SU-DHL-6 (cell line): Measurements from ENCODE around the gene POLD3.
"Not testable (repeated sequence)": the region's sequence is repeated elsewhere in the genome, so short reads cannot be mapped to it uniquely, and the experiment has no call there.

Experiments
- H2AFZ ChIP-seq: fragments of 200-600 bp; sonication (generic); 2 replicates; pipeline ENCODE4 v1.6.1; 2014; ENCODE audit warnings: low read depth, mild to moderate bottlenecking, moderate library complexity, mixed read lengths, antibody characterized with exemption, low read length; ENCODE audit not compliant: severe bottlenecking
- H3F3A ChIP-seq: fragments of 200-600 bp; shearing (Covaris generic); 2 replicates; pipeline ENCODE4 v1.6.0; 2016; ENCODE audit warnings: antibody characterized with exemption, mild to moderate bottlenecking; ENCODE audit not compliant: insufficient read depth
- H3K27ac ChIP-seq: fragments of 200-600 bp; sonication (generic); 2 replicates; pipeline ENCODE4 v1.5.1; 2016; ENCODE audit warnings: low read depth, mild to moderate bottlenecking, low read length, moderate library complexity, mixed read lengths
- H3K27me3 ChIP-seq: fragments of 200-600 bp; sonication (generic), shearing (Covaris generic); 2 replicates; pipeline ENCODE4 v1.6.0; 2014; ENCODE audit warnings: mild to moderate bottlenecking, low read length
- H3K36me3 ChIP-seq: fragments of 200-600 bp; sonication (generic); 2 replicates; pipeline ENCODE4 v1.6.1; 2014; ENCODE audit warnings: mild to moderate bottlenecking, low read length, mixed read lengths
- H3K4me2 ChIP-seq: fragments of 300-600, 200-600 bp; shearing (Covaris generic), sonication (generic); 2 replicates; pipeline ENCODE4 v1.6.0; 2014; ENCODE audit warnings: low read length, low read depth, mild to moderate bottlenecking; ENCODE audit not compliant: poor library complexity, severe bottlenecking
- H3K4me3 ChIP-seq: fragments of 200-600 bp; sonication (generic); 2 replicates; pipeline ENCODE4 v1.5.1; 2014; ENCODE audit warnings: antibody characterized with exemption, low read length, mild to moderate bottlenecking, mixed read lengths; ENCODE audit not compliant: insufficient read depth, poor library complexity, severe bottlenecking
- H3K79me2 ChIP-seq: fragments of 200-600 bp; sonication (generic); 2 replicates; pipeline ENCODE4 v1.6.1; 2014; ENCODE audit warnings: mild to moderate bottlenecking, low read length, moderate library complexity; ENCODE audit not compliant: insufficient read depth
- H3K9ac ChIP-seq: fragments of 200-600 bp; sonication (generic); 2 replicates; pipeline ENCODE4 v1.7.0; 2014; ENCODE audit warnings: mild to moderate bottlenecking, low read length
- H3K9me2 ChIP-seq: fragments of 200-600 bp; sonication (generic); replicated peaks from 2 replicates; pipeline ENCODE4 v1.6.1; 2014; ENCODE audit warnings: low read length; ENCODE audit not compliant: insufficient read depth
- H3K9me3 ChIP-seq: fragments of 200-600 bp; sonication (generic); 2 replicates; pipeline ENCODE4 v1.6.1; 2014; ENCODE audit warnings: low read length, mixed read lengths; ENCODE audit not compliant: insufficient read depth
- H4K20me1 ChIP-seq: fragments of 200-600 bp; sonication (generic); 2 replicates; pipeline ENCODE4 v1.6.1; 2014; ENCODE audit warnings: low read depth, mild to moderate bottlenecking, antibody characterized with exemption, low read length, moderate library complexity, mixed read lengths
- EZH2phosphoT487 ChIP-seq: fragments of 200-600 bp; sonication (generic), shearing (Covaris generic); conservative IDR thresholded peaks from 2 replicates; pipeline ENCODE4 v1.6.1; 2018; ENCODE audit warnings: mild to moderate bottlenecking, antibody characterized with exemption, low read length, moderate library complexity, mixed read lengths
- TF ChIP-seq, protein P1 (sequence below): fragments of 200-600 bp; sonication (generic); IDR thresholded peaks from one replicate; pipeline ENCODE4 v1.5.1; 2017; ENCODE audit warnings: antibody characterized with exemption, mild to moderate bottlenecking, low read length, moderate library complexity; ENCODE audit not compliant: insufficient read depth, poor library complexity, severe bottlenecking

The POLD3 gene

DNA sequence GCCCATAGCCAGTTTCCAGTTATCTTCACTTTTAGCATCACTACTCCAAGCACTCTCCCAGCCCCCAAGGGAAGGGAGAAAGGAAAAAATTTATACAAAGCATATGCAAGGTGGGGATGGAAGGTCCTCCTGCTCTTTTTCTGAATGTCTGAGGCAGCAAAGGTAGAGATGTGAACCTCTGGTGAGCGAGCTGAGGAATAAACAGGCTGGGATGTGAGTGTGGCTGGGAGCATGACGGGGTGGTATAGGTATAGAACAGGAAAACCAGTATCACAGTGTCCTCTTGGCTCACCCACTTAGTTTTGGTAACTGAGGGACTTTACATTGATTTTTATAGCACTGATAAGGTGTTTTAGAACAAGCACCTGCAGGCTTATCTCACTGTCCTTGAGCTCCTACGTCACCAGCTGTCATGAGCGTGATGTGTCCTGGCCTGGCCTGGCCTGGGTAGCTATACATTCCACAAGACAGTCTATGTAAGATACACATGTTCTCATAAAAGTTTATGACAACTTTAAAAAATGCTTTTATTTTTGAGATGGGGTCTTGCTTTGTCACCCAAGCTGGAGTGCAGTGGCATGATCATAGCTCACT lies 10.3 kb upstream of the POLD3 start:
- TF ChIP-seq EZH2phosphoT487, result no peak
- TF ChIP-seq, protein P1, sequence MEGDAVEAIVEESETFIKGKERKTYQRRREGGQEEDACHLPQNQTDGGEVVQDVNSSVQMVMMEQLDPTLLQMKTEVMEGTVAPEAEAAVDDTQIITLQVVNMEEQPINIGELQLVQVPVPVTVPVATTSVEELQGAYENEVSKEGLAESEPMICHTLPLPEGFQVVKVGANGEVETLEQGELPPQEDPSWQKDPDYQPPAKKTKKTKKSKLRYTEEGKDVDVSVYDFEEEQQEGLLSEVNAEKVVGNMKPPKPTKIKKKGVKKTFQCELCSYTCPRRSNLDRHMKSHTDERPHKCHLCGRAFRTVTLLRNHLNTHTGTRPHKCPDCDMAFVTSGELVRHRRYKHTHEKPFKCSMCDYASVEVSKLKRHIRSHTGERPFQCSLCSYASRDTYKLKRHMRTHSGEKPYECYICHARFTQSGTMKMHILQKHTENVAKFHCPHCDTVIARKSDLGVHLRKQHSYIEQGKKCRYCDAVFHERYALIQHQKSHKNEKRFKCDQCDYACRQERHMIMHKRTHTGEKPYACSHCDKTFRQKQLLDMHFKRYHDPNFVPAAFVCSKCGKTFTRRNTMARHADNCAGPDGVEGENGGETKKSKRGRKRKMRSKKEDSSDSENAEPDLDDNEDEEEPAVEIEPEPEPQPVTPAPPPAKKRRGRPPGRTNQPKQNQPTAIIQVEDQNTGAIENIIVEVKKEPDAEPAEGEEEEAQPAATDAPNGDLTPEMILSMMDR, result no peak
- Histone ChIP-seq H3K9me3 (no peaks in the 10 kb centered on the region), H3K27ac (no peak overlapping the region)

DNA sequence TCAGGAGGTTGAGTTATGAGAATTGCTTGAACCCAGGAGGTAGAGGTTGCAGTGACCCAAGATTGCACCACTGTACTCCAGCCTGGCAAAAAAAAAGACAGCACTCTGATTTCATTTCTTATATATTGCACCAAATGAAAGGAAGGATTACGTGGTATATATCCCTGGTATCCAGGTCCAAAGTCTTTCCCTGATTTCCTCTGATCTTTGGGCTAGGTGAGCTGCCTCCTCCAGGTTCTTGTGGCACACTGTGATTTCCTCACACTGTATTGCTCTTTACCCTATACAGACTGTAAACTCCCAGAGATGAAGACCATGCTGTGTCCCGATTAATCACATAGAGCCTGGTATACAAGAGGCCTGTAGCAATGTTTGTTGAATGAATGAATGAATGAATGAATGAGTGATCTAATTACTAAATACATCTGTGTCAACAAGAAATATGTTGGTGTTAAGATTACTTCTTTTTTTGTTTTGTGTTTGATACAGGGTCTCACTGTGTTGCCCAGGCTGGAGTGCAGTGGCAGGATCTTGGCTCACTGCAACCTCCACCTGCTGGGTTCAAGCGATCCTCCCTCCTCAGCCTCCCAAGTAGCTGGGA lies 9.3 kb upstream of the POLD3 start:
- Histone ChIP-seq H3K27ac (no peak overlapping the region), H3K36me3 (no peaks in the 10 kb centered on the region), H3K9ac (no peak overlapping the region), H3K79me2 (no peaks in the 10 kb centered on the region), H3F3A (no peaks in the 10 kb centered on the region), H3K9me3 (no peaks in the 10 kb centered on the region), H2AFZ (no peak overlapping the region), H4K20me1 (no peaks in the 10 kb centered on the region), H3K4me2 (no peak overlapping the region), H3K27me3 (no peaks in the 10 kb centered on the region), H3K4me3 (no peak overlapping the region), H3K9me2 (no peaks in the 10 kb centered on the region)
- TF ChIP-seq, protein P1, result no peak
- TF ChIP-seq EZH2phosphoT487, result no peak

More for the DNA sequence above, 10.3 kb upstream of the POLD3 start:
- Histone ChIP-seq H3K4me2 (no peak overlapping the region), H3K79me2 (no peaks in the 10 kb centered on the region), H2AFZ (no peak overlapping the region), H3K36me3 (no peaks in the 10 kb centered on the region), H3F3A (no peaks in the 10 kb centered on the region), H3K4me3 (no peak overlapping the region), H3K27me3 (no peaks in the 10 kb centered on the region), H3K9me2 (no peaks in the 10 kb centered on the region), H4K20me1 (no peaks in the 10 kb centered on the region), H3K9ac (no peak overlapping the region)

DNA sequence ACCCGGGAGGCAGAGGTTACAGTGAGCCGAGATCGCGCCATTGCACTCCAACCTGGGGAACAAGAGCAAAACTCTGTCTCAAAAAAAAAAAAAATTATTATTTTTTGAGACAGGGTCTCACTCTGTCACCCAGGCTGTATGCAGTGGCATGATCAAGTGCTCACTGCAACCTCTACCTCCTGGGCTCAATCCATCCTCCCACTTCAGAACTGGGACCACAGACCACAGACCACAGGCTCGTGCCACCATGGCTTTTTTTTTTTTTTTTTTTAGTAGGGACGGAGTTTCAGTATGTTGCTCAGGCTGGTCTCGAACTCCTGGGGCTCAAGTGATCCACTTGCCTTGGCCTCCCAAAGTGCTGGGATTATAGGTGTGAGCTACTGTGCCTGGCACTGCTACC lies 1.9 kb upstream of the POLD3 start:
- H3K4me2 ChIP-seq, H2AFZ ChIP-seq, H3K4me3 ChIP-seq, H4K20me1 ChIP-seq, H3K27me3 ChIP-seq, H3F3A ChIP-seq, H3K27ac ChIP-seq, H3K9me3 ChIP-seq, H3K9me2 ChIP-seq, H3K9ac ChIP-seq: not testable (repeated sequence)
- H3K36me3 ChIP-seq, result peaks cover 16% of the 10 kb centered on the region
- H3K79me2 ChIP-seq, result peaks cover 27% of the 10 kb centered on the region

DNA sequence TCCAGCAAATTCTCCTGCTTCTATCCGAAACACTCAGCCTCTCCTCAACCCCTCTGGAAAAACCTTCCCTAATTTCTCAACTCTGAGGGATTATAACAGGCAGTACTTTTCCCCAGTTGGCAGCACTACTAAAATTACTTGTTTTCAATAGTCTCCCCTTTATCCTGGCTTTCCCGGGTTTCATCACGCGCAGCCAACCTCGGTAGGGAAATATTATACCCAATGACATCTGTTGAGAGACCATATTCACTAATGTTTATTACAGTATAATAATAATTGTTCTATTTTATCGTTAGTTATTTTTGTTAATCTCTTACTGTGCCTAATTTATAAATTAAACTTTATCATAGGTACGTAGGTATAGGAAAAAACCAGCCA lies 330 bp upstream of the POLD3 start:
- Histone ChIP-seq H3K9me2 (no peaks in the 10 kb centered on the region), H3K36me3 (peaks cover 24% of the 10 kb centered on the region), H3F3A (no peaks in the 10 kb centered on the region), H3K4me2 (peak overlapping the region; percentile 80), H4K20me1 (no peaks in the 10 kb centered on the region), H3K9ac (peak overlapping the region; percentile 96), H3K9me3 (no peaks in the 10 kb centered on the region), H3K79me2 (peaks cover 28% of the 10 kb centered on the region), H2AFZ (peak overlapping the region; percentile 80), H3K4me3 (peak overlapping the region; percentile 64), H3K27me3 (no peaks in the 10 kb centered on the region), H3K27ac (no peak overlapping the region)
- TF ChIP-seq EZH2phosphoT487, result no peak
- TF ChIP-seq, protein P1, result no peak
